GM18526 (cell line): ENCODE measurements around the gene TRAF5.

Experiments used
- POLR2A ChIP-seq: IDR thresholded peaks from 3 replicates; pipeline ENCODE4 v1.6.1; 2011; ENCODE audit not compliant: insufficient read length; ENCODE audit errors: extremely low read depth

The TRAF5 gene

DNA sequence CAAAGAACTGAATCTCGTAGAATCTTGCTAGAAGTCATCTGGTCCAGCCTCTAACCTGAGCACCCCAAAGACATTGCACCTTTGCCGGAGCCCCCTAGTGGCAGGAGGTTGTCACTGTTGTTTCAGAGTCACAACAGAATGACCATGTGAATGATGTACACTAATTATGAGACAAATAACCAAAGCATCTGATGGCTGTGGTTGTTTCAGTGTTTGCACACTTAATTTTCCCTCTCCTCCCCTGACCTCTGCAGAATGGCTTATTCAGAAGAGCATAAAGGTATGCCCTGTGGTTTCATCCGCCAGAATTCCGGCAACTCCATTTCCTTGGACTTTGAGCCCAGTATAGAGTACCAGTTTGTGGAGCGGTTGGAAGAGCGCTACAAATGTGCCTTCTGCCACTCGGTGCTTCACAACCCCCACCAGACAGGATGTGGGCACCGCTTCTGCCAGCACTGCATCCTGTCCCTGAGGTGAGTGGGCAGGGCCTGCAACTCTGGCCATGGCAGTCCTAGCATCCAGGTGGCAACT is 26.4 kb downstream of the TRAF5 start:
- TF ChIP-seq POLR2A, result no peak

DNA sequence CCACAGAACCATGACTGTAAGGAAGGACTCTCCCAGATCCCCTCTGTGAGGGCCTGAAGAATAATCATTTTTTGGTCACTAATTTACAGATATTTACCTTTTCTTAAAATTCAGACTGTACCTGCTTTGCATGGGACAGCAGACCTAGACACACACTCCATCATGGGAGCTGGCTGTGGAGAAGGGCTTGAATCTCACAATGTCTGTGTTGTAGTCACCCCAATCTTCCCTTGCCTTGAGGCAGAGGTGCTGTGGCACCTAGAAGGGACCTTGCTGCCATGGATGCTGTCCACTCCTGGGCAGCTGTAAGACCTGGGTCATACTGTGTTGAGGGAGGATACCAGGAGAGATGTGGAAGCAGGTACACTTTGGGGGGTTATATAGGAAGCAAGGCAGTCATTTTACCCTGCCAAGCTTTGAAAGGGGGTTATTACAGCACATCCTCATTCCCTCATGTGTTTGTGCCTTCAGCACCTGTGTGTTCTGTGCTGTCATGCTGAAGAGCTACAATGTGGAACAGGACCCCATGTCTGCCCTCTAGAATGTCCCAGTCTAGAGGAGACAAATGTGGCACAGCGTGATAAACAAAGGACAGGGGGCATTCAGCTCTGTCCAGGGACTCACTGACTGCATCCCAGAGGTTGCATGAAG is 27.1 kb downstream of the TRAF5 start:
- no peak for TF ChIP-seq POLR2A

DNA sequence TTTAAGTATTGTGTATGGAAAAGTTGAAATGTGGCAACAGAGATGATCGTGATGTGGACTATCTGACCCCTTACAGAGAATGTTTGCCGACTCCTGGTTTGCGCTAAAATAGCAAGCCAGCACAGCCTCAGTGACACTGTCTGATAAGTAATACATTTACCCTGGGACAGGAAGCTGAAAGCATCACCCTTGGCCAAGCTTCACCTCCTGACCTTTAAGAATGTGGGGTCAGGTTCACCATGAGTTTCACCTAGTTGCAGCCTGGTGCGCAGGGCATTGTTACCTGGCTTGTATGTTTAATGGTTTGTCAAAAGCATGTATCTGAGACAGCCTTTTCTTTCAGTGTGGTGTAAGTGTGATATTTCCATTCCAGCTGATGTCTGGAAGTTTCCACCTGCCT is 29.2 kb downstream of the TRAF5 start:
- TF ChIP-seq POLR2A, result no peak

DNA sequence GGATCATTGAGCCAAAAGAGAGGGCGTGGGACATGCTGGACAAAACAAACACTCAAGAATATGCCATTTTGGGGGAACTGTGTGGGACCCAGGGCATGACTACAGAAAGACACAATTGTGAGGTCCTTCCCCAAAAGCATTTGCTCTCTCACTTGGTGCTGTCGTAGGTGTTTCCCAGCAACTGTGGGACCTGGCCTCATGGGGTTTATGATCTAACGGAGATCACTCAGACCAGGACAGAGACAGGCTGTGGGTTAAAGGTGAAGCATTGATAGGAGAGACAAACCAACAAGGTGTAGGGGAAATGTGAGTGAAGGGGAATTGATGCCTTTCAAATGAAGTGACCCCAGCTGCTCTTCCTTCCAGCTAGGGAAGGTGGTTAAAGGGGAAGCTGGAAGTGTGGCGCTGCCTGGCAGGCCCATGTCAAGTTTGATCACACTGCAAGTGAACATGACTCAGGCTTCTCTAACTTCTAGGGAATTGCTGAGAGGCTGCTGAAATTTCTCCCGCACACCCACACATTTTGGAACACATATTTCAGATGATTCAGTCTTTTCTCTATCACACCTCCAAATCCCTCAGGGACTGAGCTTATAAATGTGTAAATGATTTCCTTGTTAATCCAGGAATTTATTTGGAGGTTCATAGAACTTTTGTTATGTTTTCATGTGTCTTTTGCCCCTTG is 30.2 kb downstream of the TRAF5 start:
- no peak for TF ChIP-seq POLR2A

DNA sequence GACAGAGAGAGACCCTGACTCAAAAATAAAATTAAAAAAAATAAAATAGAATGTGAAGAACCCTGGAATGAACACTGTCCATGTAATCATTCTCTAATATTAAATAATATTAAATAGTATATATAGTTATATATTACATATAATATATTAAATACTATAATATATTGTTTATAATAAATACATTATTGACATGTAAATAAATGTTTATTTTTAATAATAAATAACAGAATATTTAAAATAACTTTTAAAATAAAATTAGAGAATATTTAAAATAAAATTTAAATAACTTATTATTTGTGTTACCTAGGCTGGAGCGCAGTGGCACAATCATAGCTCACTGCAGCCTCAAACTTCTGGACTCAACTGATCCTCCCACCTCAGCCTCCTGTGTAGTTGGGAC is 32.1 kb downstream of the TRAF5 start:
- TF ChIP-seq POLR2A, result no peak

DNA sequence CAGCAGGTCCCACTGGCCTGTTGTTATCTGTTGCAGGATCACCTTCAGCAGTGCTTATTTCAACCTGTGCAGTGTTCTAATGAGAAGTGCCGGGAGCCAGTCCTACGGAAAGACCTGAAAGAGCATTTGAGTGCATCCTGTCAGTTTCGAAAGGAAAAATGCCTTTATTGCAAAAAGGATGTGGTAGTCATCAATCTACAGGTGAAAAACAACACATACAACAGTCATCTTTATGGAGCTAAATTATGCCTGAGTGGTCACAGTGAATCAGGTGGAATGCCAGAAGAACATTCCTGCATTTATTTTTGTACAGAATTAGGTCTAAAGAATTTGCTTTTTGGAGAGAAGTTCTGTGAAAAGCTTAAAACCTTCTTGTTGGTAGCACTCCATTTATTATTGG is 33.2 kb downstream of the TRAF5 start:
- TF ChIP-seq POLR2A, result no peak

DNA sequence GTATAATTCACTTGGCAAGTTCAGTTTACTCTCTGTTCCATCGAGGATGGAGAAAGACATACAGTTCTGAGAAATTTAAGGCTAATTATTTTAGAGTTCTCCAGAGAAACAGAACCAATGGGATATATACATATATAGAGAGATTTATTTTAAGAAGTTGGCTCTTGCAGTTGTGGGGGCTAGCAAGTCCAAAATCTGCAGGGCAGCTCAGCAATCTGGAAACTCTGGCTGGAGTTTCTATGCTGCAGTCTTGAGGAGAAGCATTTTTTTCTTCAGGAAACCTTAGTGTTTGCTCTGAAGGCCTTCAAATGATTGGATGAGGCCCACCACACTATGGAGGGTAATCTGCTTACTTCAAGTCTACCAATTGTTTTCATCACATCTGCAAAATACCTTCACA is 34.6 kb downstream of the TRAF5 start:
- TF ChIP-seq POLR2A, result no peak

DNA sequence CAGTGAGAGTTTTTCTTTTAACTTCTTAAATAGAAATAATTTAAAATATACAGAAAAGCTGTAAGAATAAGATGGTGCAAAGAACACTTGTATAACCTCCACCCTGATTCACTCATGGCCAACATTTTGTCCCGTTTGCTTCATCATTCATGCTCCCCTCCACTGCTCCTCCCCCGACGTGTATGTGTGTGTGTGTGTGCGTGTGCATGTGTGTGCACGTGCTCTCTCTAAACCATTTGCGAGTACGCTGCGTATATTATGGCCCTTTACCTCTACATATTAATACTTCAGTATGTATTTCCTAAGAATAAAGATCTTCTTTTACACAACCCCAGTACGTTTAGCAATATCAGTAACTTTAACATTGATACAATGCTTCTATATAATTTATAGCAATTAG is 43.0 kb downstream of the TRAF5 start:
- no peak for TF ChIP-seq POLR2A

DNA sequence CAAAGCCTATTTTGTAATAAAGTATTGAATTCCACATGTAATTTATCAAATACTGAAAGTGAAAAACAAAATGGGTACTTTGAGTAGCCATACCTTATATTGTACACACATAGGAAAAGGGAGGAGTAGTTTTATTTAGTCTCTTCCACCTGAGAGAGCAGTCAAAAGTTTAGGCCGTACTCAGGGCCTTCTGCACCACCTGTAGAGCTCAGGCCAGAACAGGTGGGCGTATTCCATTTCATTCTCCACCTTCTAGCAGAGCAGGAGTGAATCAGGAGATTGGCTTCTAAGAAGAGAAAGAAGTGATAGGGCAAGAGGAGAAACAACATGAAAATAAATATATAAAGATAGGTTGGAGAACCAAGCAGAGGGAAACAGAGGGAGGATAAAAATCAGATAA is 44.0 kb downstream of the TRAF5 start:
- TF ChIP-seq POLR2A, result no peak

DNA sequence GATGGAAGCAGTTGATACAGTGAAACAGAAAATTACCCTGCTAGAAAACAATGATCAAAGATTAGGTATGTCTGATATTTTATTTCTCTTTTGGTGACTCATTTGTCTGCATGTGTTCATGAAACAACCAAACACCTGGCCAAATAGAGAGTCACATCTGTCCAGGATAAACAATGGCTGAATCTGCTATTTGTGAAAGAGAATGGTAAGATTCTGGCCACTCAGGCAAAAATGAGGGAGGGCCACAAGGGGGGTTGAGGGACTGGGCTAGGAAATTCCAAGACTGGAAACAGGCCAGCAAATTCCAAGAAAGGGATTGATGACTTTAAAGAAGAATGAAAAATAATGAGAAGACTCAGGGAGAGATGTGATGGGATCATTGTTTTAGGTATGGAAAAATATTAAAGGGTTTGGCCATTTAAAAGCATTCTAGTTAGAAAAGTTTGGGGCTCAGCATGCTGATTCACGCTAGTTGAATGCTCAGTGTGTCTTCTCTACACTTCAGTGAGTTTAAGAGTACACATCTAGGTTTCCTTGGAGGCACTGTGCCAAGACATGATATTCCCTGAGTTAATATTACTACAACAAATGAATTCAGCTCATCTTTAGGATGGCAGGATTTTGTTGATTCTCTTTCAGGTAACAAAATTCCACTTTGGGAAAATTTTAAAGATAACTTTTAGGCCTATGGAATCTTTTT is 44.9 kb downstream of the TRAF5 start:
- no peak for TF ChIP-seq POLR2A

DNA sequence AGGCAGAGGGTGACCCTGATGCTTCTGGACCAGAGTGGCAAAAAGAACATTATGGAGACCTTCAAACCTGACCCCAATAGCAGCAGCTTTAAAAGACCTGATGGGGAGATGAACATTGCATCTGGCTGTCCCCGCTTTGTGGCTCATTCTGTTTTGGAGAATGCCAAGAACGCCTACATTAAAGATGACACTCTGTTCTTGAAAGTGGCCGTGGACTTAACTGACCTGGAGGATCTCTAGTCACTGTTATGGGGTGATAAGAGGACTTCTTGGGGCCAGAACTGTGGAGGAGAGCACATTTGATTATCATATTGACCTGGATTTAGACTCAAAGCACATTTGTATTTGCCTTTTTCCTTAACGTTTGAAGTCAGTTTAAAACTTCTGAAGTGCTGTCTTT is 45.8 kb downstream of the TRAF5 start:
- TF ChIP-seq POLR2A, result no peak

DNA sequence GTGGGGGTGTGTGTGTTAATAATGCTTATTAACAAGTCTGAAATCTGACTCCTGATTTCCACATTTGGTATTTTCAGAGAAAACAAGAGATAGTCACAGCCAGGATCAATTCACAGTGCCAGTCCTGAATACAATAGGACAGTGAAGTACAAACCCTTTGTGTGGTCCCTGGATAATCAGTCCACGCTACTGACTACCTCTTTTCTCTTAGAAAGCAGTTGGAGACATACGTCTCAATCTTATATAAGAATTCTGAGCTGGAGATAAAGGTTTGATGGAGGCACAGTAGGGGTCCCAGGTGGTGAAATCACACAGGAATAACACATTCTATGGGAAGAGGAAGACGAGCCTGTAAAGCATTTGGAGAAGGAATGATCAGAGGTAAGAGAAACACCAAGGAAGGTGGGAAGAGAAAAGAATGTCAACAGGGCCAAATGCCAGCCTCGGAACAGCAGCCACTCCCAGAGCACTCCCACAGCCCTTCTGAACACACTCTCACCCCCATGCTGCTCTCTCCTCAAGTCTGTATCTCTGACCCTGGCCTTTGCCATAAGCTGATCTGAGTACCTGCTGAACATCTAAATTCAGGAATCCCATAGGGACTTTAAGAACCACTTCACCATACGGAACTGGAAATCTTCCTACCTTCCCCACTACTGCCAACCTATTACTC is 48.6 kb downstream of the TRAF5 start:
- TF ChIP-seq POLR2A, result no peak

DNA sequence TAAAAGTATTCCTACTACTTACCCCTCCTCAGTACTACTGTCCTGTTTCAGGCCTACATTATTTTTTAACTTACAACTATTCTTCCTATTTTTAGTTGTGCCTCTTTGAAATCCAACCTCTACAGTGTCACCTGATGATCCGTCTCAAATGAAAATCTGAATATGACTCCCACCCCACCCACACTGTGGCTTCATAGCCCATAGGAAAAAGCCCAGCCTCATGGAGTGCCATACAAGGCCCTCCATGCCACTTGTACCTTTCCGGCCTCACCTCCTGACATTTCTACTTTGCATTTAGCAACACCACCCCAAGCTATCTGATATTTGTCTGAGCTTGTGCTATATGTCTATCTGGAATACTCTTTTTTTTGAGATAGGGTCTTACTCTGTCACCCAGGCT is 49.3 kb downstream of the TRAF5 start:
- TF ChIP-seq POLR2A, result no peak

DNA sequence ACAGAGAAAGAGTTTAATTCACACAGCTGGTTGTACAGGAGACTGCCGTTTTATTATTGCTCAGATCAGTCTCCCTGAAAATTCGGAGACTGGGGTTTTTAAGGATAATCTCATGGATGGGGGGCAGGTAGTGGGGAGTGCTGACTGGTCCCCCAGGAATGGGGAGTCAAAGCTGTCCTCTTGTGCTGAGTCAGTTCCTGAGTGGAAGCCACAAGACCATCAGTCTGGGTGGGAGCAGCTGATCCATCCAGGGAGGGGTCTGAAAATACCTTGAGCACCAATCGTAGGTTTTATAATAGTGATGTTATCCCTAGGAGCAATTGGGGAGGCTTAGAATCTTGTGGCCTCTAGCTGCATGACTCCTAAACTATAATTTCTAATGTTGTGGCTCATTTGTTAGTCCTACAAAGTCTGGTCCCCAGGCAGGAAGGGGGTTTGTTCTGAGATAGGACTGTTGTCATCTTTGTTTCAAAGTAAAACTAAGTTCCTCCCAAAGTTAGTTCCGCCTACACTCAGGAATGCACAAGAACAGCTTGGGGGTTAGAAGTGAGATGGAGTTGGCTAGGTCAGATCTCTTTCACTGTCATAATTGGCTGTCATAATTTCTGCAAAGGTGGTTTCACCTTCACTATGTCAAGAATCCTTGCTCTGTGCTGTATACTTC is 50.3 kb downstream of the TRAF5 start:
- TF ChIP-seq POLR2A, result no peak
